HG03196 (cell line): ENCODE measurements around the gene SLC19A1.

Experiments
- ATAC-seq: cut with Tn5 transposase; IDR thresholded peaks from one replicate; pipeline ENCODE4 v1.9.1; 2021; ENCODE audit not compliant: unreplicated experiment

The SLC19A1 gene

GRCh38 chr21:45519182-45519581, 23.1 kb downstream of the SLC19A1 start:
- no peak for ATAC-seq

DNA sequence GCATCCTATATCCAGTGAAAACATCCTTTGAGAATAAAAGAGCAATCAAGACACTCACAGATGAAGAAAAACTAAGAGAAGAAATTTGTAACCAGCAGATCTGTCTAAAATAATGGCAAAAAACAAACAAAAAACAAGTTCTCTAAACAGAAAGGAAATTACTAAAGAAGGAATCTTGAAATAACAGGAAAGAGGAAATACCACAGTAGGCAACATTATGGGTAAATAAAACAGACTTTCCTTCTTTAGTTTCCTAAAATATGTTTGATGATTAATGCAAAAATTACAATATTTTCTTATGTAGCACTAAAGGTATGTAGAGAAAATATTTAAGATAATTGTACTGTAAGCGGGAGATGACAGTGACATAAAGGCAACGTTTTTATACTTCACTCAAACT, 23.5 kb downstream of the SLC19A1 start:
- no peak for ATAC-seq

- no peak for ATAC-seq
Observed at GRCh38 chr21:45517249-45518065, 24.8 kb downstream of the SLC19A1 start.

- ATAC-seq = no peak
Observed at GRCh38 chr21:45516671-45517151, 25.5 kb downstream of the SLC19A1 start.

GRCh38 chr21:45516071-45516670, 26.1 kb downstream of the SLC19A1 start:
- no peak for ATAC-seq

- no peak for ATAC-seq
Observed at GRCh38 chr21:45515241-45516061, 26.8 kb downstream of the SLC19A1 start.

GRCh38 chr21:45514311-45515021, 27.8 kb downstream of the SLC19A1 start:
- ATAC-seq = no peak

GRCh38 chr21:45513741-45514310, 28.4 kb downstream of the SLC19A1 start:
- no peak for ATAC-seq

GRCh38 chr21:45513003-45513717, 29.1 kb downstream of the SLC19A1 start:
- ATAC-seq = no peak

GRCh38 chr21:45512626-45513002, 29.6 kb downstream of the SLC19A1 start:
- no peak for ATAC-seq

DNA sequence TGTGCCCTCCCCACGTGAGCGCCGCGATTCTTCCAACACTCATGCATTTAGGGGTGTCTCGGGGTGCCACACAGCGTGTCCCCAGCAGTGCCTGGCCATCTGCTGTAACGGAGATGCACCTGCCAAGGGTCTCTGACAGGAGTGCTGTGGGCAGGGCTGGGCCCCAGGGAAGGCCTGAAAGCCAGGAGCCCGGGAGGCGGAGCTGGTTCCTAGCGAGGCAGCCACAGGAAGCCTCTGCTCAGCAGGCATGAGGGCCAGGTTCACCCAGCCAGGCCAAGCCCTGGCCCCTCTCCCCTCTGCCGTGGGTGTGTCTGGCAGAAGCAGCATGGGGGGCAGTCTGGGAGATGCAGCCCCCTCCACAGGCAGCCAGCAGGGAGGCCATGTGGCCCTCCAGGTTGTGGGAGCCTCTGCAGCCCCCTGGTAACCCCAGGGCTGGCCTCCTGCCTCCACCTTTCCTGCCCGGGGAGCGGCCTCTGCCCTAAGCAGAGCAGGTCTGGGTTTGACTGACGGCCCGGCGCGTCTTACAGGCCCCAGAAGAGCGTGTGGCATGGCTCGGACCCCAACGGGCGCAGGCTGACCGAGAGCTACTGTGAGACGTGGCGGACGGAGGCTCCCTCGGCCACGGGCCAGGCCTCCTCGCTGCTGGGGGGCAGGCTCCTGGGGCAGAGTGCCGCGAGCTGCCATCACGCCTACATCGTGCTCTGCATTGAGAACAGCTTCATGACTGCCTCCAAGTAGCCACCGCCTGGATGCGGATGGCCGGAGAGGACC, 30.4 kb downstream of the SLC19A1 start:
- no peak for ATAC-seq

DNA sequence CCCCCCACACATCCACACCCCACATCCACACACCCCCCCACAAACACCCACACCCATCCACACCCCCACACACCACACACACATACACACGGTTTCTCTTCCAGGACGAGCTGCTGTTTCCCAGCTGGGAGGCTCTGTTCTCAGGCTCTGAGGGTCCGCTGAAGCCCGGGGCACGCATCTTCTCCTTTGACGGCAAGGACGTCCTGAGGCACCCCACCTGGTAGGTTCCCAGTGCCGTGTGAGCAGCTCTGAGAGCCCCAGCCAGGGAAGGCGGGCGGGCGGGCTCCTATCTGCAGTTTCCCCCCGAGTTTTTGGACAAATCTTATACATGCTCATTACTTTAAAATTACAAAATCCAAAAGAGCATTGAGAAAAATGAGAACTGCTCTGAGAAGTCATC, 31.2 kb downstream of the SLC19A1 start:
- ATAC-seq = no peak

DNA sequence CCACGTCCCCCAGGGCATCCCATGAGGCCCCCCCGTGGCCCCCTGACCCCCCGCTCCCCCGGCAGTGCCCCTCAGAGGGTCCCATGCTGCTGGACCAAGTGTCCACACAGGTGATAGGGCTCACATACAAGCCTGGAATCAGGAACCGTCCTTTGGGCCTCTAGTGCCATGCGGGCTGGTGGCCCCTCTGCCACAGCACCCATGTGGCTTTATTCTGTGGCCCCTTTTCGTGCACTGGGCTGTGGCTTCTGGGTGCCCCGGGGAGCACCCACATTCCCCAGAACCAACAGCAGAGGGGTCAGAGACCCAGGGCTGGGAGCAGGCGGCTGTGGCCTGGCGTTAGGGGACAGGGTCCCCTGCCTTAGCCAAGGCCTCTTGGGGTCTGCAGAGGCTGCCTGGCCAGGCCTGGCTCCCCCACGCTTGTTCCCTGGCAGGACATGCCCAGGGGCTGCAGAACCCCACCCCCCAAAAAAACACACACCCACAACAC, 31.7 kb downstream of the SLC19A1 start:
- ATAC-seq = no peak

GRCh38 chr21:45509566-45510465, 32.4 kb downstream of the SLC19A1 start:
- ATAC-seq = no peak

GRCh38 chr21:45508607-45509565, 33.4 kb downstream of the SLC19A1 start:
- ATAC-seq = no peak

DNA sequence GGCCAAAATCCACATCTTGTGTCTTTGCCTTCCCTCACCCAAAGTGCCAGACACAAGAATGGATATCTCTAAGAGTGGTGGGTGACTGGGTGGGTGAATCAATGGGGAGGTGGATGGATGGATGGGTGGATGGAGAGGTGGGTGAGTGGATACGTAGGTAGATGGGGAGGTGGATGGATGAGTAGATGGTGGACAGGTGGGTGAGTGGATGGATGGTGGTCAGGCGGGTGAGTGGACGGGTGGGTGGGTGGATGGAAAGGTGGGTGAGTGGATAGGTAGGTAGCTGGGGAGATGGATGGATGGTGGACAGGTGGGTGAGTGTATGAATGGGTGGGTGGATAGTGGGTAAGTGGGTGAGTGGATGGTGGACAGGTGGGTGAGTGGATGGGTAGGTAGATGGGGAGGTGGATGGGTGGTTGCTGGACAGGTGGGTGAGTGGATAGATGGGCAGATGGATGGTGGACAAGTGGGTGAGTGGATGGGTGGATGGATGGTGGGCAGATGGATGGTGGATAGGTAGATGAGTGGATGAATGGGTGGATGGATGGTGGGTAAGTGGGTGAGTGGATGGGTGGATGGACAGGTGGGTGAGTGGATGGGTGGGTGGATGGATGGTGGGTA, 34.2 kb downstream of the SLC19A1 start:
- ATAC-seq = no peak

- no peak for ATAC-seq
Observed at GRCh38 chr21:45507523-45507875, 34.7 kb downstream of the SLC19A1 start.
